ENCODE measurements around the gene FAM111A. TPM values are rescaled to one million over a fixed set of nuclear protein-coding genes. Genes with fewer than 3 reads are reported as not detected.

Gene FAM111A
- total RNA-seq, 1 experiment from 2014 or later, result 20.1 TPM

- no CpG with 5 or more reads among the region's 33 CpGs for WGBS (ENCODE audit: extremely low coverage, insufficient read length, low lambda C conversion rate)
- H4K20me1 ChIP-seq (ENCODE audit: control insufficient read depth, insufficient read depth, insufficient read length), result no peaks in the 10 kb centered on the region
- peaks cover 8 to 12% of the 10 kb centered on the region in 2 experiments; a peak in 3 of 5 replicates for H3K9me3 Mint-ChIP-seq
- no peaks in the 10 kb centered on the region; the same call in 1 of the 2 replicates for H3K79me2 ChIP-seq (ENCODE audit: insufficient read depth, low read length)
- H3K4me1 Mint-ChIP-seq, result peaks cover 27 to 46% of the 10 kb centered on the region in 2 experiments
- H3K4ac ChIP-seq (ENCODE audit: low read depth, low read length), result no peak overlapping the region
- no peak overlapping the region for H4K91ac ChIP-seq (ENCODE audit: insufficient read length, low read depth, low read length)
- H3K4me2 ChIP-seq (ENCODE audit: insufficient read depth, insufficient read length, low read length), result no peak overlapping the region
- H3K79me1 ChIP-seq (ENCODE audit: insufficient read depth, low read depth, low read length, poor library complexity, severe bottlenecking), result peaks cover 3% of the 10 kb centered on the region
- no peak overlapping the region for H3T11ph ChIP-seq (ENCODE audit: low read length)
- H2BK120ac ChIP-seq (ENCODE audit: low read depth, low read length, poor library complexity, severe bottlenecking), result no peak overlapping the region
- H3K27ac ChIP-seq (ENCODE audit: insufficient read length, low read depth, low read length), result no peak overlapping the region
- no peaks in the 10 kb centered on the region for H3K9me3 ChIP-seq (ENCODE audit: control insufficient read depth, low read depth, low read length)
- H2AK5ac ChIP-seq (ENCODE audit: insufficient read length, low read length), result no peak overlapping the region
- no peak overlapping the region for H2BK5ac ChIP-seq (ENCODE audit: insufficient read length, low read length)
- H3K27me3 ChIP-seq (ENCODE audit: insufficient read depth, low read length), result no peaks in the 10 kb centered on the region
- no peak overlapping the region for H3K23ac ChIP-seq (ENCODE audit: insufficient read length, low read depth, low read length)
- H2AFZ ChIP-seq (ENCODE audit: low read length), result no peak overlapping the region
- H3K23me2 ChIP-seq (ENCODE audit: insufficient read length, low read depth, low read length, poor library complexity, severe bottlenecking), result no peaks in the 10 kb centered on the region
- H3K14ac ChIP-seq (ENCODE audit: insufficient read depth, low read length), result no peak overlapping the region
- H4K8ac ChIP-seq (replicated peaks; ENCODE audit: insufficient read length, low read depth, low read length), result no peak overlapping the region
- no peak for TF ChIP-seq CTCF (conservative IDR thresholded peaks at IDR 0.05)
- no peak overlapping the region for H2BK15ac ChIP-seq (ENCODE audit: low read depth, low read length)
- H3K36me3 Mint-ChIP-seq (ENCODE audit: insufficient read depth in 1 of 3, low read depth in 3 of 3), result peaks cover 16 to 40% (median 37%) of the 10 kb centered on the region in 3 experiments; a peak in 6 of 7 replicates
- H4K5ac ChIP-seq (ENCODE audit: insufficient read length, low read depth, low read length), result no peak overlapping the region
- H2BK20ac ChIP-seq (ENCODE audit: low read depth, low read length, poor library complexity, severe bottlenecking), result no peak overlapping the region
- no peak overlapping the region for H3K18ac ChIP-seq (ENCODE audit: insufficient read length, low read depth, low read length)
- H3K4me1 ChIP-seq (ENCODE audit: insufficient read depth, low read length), result peaks cover 1% of the 10 kb centered on the region
- DNase-seq, result no peak
- H2BK12ac ChIP-seq (ENCODE audit: insufficient read length, low read depth, low read length), result no peak overlapping the region
- H3K9ac ChIP-seq (ENCODE audit: extremely low read depth, insufficient read length, low read length), result no peak overlapping the region
- H3K56ac ChIP-seq (ENCODE audit: insufficient read length, low read depth, low read length), result no peak overlapping the region
- H3K27me3 Mint-ChIP-seq (ENCODE audit: low read depth), result no peaks in the 10 kb centered on the region
- H3K4me3 Mint-ChIP-seq, result no peak overlapping the region
- H3K27ac Mint-ChIP-seq, result no peak overlapping the region
Measured at GRCh38 chr11:59181746-59182456, 39.2 kb downstream of the FAM111A start.
